HS-27A (cell line): ENCODE measurements around the gene BLVRA.
"Not testable (repeated sequence)": the region's sequence is repeated elsewhere in the genome, so short reads cannot be mapped to it uniquely, and the experiment has no call there.

Experiments used
- DNase-seq: peaks from one replicate; pipeline ENCODE4 v3.0.0-alpha.2; 2012; ENCODE audit warnings: low read depth, missing footprints

BLVRA gene

GRCh38 chr7:43758029-43758821 is at the start of gene BLVRA:
Gene BLVRA, plus strand, starts transcription at chr7:43758680. Its CDS starts 12,479 bp downstream, at chr7:43771159.
- no peak for DNase-seq

- no peak for DNase-seq
These were observed 47.0 kb upstream of the BLVRA start for GRCh38 chr7:43711503-43711902.

GRCh38 chr7:43715966-43716365 is 42.5 kb upstream of the BLVRA start:
- not testable (repeated sequence) for DNase-seq

GRCh38 chr7:43716598-43716997 is 41.9 kb upstream of the BLVRA start:
- no peak for DNase-seq

GRCh38 chr7:43721193-43721806 is 37.2 kb upstream of the BLVRA start:
- no peak for DNase-seq

GRCh38 chr7:43723007-43723341 is 35.5 kb upstream of the BLVRA start:
- no peak for DNase-seq

GRCh38 chr7:43725251-43725650 is 33.2 kb upstream of the BLVRA start:
- no peak for DNase-seq

- no peak for DNase-seq
These were observed 32.0 kb upstream of the BLVRA start for GRCh38 chr7:43726466-43726865.

GRCh38 chr7:43727003-43727402 is 31.5 kb upstream of the BLVRA start:
- no peak for DNase-seq

GRCh38 chr7:43727494-43727893 is 31.0 kb upstream of the BLVRA start:
- DNase-seq, result no peak

GRCh38 chr7:43729214-43729923 is 29.1 kb upstream of the BLVRA start, which contains the start of gene COA1:
Gene COA1, minus strand, starts transcription at chr7:43729523. Its CDS starts 80,909 bp downstream, at chr7:43648614.
- DNase-seq, result peak; percentile 68

GRCh38 chr7:43729924-43730248 is 28.6 kb upstream of the BLVRA start:
- DNase-seq, result no peak

- DNase-seq, result not testable (repeated sequence)
These were observed 27.0 kb upstream of the BLVRA start for GRCh38 chr7:43731494-43731893.

GRCh38 chr7:43734575-43735332 is 23.7 kb upstream of the BLVRA start:
- DNase-seq, result not testable (repeated sequence)

GRCh38 chr7:43735403-43735801 is 23.1 kb upstream of the BLVRA start:
- DNase-seq, result no peak

GRCh38 chr7:43735802-43736603 is 22.5 kb upstream of the BLVRA start:
- no peak for DNase-seq

- DNase-seq, result no peak
These were observed 20.9 kb upstream of the BLVRA start for GRCh38 chr7:43737467-43738127.

- DNase-seq, result no peak
These were observed 15.8 kb upstream of the BLVRA start for GRCh38 chr7:43742692-43743091.

- no peak for DNase-seq
These were observed 11.0 kb upstream of the BLVRA start for GRCh38 chr7:43747328-43748105.

GRCh38 chr7:43749383-43749940 is 9.0 kb upstream of the BLVRA start:
- no peak for DNase-seq
